Limb (tissue), 2 donors: ENCODE results near the gene PRDM5.

Experiments used
- DNase-seq, 2 donors: peaks; one replicate each; pipeline ENCODE4 v3.0.0-alpha.2; 2016; ENCODE audit errors: extremely low spot score in 2 of 2

Gene PRDM5

DNA sequence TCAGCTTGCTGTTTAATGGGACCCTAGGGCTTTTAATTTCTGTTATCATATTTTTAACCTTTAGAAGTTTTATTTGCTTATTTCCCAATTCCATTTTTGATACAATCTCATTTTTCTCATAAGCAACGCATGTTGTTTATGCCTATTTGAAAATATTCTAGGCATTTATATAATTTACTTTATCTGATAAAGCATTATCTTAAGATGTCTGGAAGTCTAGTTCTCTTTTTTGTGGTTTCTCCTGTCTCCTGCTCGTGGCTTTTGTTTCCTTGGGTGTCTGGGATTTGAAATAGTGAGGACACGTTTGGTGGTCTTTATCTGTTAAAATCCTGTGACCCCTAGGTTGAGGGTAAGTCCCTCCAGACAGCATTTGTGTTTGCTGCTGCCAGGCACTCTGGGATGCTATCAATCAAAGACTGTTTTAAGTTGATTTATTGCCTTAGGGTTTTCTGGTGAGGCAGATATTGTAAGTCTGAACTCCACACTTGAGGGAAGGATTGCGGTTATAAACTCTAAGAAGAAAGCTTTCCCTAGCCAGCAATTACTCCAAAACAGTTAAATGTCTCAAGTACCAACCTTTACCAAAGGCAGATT lies 208.0 kb downstream of the PRDM5 start:
- no peak for DNase-seq

DNA sequence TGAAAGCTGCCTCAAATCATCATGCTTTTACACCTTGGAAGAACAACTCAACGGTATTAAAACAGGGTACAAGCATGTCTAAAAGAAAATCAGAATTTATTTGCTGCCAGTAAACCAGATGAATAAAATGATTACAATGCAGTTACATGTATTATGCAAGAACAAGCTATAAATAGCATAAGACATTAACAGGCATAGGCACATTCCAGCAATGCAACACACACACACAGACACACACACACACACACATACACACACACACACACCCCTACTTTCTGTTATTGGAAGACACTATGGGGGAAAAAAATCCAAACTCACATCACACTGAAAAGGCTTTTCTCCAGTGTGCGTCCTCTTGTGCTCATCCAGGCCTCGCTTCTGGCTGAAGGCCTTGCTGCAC lies 212.5 kb downstream of the PRDM5 start:
- DNase-seq, result no peak

DNA sequence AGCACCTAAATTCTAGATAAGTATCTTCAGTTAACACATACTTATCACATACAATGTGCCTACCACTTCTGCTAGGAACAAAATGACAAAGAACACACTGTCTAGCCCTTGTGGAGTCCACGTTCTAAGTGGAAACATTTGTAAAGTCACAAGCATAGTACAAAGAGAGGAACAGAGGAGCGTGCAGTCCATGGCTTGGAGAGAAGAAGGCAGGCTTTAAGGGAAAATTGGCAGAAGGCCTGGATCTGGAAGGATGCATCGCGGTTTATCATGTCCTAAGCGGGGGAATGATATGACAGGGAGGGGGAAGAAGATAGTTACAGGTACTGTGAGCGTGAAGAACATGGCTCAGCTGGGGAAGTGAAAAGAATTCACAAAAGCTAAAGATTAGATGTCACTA lies 218.0 kb downstream of the PRDM5 start:
- DNase-seq, result no peak

DNA sequence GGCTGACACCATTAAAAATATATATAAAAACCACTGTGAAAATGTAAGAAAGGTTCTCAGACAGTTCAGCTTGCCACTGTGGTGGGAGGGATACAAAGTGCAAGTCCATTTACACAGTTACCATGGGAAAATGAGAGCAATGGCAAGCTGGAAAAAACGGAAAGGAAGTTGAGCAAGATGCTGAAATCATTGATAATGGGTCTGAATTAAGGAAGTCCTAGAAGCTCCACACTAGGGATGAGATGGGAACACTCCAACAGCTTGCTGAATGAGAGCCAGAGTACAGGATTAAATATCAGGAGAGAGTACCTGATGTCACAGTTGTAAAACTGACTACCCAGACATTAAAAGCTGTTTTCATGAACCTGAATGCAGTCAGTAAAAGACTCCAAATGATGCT lies 218.6 kb downstream of the PRDM5 start:
- no peak for DNase-seq

DNA sequence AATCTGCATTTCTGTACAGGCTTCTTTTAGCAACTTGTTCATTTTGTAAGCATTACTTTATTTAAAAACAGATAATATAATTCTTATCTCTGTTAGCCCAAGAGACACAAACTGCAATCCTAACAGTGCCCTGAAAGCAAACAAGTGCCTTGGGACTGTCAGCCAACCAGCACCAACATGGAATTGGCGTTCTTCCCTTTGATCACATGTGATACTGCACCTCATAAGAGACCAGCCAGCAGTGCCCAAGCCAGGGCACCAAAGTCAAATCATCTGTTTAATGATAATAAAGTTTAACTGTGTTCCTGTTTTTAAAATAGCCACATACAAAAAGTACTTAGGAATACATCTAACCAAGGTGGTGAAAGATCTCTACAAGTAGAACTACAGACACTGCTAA lies 223.2 kb downstream of the PRDM5 start:
- DNase-seq, result no peak

DNA sequence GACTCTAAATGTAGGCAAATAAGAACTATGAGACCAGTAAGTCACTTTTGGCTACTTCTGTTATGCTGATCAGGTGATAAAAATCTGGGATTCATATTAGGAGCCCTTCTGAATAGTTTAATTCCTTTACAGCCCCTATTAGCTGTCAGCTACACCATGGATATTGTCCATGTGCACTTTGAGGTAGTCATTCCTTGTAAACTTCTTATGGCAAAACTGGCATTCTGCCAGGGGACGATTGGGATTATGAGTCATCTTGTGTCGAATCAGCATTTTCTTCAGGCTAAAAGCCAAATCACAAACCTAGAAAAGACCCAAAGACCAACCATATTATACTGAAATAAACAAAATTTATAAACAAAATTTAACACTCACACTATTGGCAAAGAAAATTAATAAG lies 227.6 kb downstream of the PRDM5 start:
- no peak for DNase-seq

DNA sequence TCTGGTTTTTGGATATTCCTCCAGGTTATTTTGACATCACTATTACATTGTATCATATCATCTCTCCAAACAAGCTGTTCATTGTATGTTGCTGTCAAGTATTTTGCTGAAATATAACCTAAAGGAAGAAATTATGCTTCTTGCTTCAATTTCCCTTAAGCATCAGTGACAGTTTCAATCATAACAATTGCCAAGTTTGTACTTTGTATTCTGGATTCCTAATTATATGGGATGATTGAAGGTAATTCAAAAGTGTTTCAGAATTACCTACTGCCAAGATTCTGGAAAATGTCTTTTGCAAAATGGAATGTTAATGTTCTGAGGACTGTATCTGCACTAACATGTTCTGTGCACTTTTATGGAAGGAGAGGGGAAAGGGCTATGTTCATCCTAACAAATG lies 228.7 kb downstream of the PRDM5 start:
- DNase-seq, result no peak

DNA sequence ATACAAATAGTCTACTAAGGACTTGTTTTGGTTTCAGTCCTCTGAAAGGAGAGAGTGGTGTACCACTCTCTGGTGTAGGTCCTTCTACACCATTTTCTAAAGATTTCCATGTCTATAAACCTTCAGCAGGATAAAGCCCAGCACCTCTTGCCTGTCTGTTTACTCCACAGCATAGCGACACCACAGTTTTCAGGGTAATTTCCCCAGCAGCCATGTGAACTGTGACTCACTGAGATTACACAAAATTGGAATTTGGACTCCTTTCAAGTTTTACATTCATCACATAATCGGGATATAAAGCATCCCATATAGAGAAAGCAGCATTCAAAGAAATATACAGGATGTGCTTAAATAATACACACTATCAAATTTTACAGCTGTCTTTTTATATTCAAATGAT lies 229.6 kb downstream of the PRDM5 start:
- DNase-seq, result no peak

DNA sequence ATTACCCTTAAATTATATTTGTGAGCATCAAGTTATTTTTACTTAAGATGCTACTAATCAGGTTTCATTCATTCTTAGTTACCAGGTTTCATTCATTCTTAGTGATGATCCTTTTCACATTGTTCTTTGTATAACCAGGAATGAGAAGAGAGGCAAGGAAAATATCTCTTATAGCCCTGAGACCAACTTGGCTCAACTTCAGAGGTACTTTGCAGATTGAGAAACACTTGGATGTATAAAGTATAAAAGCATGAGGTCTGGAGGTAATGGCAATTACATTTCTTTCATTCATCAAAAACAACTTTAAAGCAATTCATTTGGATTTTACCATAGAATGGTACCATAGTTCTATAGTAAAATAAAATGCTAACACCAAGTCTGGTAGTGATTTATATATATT lies 231.0 kb downstream of the PRDM5 start:
- DNase-seq, result no peak

DNA sequence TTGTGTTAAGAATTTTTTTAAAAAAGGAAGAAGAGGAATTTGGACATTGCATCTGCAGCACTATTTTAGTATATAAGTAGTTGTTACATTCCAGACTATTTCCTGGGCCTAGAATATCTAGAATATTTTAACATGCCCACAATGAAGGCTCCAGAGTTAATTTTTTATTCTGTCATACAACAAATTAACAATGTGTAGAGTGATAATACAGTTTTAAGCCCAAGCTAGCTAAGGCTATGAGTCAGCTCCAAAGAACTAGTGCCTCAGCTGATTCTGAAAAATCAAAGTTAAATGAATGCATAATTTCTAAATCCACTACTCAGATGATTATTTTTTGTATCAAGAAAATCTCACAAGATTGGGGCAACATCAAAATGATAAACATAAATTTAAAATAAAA lies 231.4 kb downstream of the PRDM5 start:
- DNase-seq, result no peak

DNA sequence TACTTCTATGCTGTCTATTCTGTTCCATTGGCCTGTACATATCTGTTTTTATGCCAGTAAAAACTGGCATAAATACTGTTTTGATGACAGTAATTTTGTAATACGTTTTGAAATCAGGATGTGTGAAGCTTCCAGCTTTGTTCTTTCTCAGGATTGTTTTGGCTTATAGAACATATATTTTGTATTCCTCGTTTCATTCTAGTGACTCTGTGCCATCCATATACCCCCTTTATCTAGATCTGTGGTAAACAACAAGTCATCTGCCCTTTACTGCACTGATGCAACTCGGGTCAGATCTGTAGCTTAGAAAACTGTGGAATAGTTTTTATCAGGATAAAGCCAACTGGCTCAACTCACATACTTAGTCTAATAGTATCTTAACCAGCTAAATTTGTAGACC lies 233.7 kb downstream of the PRDM5 start:
- no peak for DNase-seq

DNA sequence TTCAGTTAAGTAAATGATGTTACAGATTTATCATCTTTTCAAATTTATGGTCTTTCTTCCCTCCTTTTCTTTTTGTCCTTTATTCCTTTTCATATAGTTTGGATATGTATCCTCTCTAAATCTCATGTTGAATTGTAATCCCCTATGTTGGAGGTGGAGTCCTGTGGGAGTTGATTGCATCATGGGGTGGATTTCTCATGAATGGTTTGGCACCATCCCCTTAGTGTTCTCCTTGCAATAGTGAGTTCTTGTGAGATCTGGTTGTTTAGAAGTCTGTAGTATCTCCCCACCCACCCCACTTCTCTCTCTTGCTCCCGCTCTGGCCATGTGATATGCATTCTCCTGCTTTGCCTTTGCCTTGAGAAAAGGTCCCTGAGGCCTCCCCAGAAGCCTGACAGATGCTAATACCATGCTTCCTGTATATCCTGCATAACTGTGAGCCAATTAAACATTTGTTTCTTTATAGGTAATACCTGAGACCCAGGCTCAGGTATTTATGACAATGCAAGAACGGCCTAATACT lies 236.7 kb downstream of the PRDM5 start:
- no peak for DNase-seq

DNA sequence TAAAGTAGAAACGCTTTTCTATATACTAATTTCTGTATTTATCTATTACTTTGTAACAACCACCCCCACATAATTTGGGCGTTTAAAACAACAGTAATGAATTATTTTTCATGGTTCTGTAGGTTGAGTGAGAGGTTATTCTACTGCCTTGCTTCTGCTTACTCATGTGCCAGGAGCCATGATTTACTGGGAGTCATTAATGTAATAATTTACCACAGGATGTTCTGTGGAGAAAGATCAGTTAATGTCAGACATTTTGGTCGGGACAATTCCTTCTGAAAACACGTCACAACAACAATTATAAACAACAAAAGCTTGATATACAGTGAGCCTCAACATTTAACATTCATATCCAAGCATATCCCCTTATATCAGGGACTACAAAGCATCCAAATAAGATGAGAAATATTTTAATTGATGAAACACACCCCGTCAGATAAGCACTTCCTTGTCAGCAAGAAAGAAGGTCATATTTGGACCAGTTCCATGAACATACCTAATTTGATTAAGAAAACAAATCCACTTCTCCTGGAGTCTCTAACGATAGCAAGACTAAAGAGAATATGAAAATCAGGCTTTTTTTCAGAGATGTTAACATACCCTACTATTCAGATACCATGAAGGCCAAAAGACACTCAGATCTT lies 238.5 kb downstream of the PRDM5 start:
- DNase-seq, result no peak

DNA sequence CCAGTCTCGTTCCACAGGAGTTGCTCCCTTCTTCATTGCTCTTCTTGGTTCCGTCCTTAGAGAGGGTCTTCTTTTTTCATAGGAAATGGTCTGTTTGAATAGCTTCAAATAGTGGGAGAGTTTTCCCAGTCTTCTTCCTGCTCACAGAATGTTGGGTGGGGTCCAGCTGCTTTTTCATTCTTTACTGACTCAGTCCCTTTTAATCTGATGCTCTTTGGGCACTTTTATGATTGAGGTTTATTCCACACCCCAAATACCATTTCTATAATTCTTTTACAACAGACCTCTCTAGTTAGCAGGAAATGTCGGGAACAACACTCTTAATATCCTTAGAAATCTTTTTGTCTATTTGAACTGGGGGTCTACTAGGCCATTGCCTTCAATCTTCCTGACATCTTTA lies 239.5 kb downstream of the PRDM5 start:
- DNase-seq, result no peak

DNA sequence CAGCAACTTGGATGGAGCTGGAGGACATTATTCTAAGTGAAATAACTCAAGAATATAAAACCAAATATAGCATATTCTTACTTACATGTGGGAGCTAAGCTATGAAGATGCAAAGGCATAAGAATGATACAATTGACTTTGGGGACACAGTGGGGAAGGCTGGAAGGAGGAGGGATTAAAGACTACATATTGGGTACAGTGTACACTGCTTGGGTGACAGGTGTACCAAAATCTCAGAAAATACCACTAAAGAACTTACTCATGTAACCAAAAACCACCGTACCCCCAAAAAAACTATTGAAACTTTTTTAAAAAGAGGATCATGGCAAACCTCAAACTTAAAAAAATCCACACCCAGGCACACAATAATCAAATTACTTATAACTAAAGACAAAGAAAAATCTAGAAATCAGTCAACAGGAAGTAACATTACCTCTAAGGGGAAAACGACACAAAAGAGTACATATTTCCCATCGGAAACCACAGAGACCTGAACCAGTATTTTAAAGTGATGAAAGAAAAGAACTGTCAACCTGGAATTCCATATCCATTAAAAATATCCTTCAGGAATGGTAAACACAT lies 241.8 kb downstream of the PRDM5 start:
- no peak for DNase-seq

DNA sequence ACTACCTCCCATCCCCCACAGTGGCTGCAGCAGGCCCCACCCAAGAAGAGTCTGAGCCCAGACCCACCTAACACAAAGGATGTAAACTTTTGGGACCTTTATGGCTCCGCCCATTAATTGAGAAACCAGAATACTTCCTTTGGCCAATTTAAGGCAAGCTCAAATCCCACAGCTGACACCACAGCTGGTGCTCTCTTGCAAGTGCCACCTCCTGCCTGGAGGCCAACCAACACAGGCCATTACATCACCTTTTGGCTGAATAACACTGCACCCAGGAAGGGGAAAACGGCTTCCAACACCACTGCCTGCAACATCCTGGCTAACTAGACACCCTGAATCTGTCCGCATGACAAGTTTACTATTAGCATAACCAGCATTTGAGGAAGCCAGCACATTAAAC lies 248.8 kb downstream of the PRDM5 start:
- DNase-seq, result no peak

DNA sequence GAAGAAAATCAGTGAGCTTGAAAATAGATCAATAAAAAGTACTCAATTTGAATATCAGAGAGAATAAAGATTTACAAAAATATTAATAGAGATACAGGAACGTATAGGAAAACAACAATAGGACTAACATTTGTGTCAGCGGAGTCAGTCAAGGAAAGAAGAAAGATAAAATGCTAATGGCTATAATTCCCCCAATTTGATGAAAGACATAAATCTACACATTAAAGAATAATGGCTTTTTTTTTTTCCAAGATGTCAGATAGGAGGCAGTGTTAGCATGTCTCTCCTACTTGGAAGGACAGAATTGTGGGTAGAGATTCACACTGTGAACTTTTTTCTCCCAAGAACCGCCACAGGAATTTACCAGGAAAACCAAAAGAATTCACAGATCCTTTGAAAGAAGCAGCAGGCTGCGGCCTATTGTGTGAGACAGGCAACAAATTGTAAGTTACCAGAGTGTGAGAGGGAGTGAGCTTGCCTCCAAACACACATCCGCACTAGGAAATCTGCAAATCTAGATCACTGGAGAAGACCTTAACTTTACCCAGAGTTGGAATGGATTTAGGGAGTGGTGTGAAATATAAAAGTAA lies 249.9 kb downstream of the PRDM5 start:
- DNase-seq, result no peak

DNA sequence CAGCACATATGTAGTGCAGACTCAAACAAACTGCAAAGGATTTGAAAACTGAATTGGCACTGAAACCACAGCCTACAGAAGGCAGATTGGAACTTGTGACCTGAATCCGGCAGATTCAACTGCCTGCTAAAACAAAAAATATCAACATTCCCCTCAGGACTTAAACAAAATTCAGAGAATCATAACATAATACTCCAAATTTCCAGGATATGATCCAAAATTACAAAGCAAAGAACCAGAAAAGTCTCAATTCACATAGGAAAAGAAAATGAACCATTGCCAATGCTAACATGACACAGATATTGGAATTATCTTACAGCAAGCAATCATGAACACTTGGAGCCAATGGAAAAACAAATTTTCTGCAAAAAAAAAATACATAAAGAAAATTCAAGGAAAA lies 250.4 kb downstream of the PRDM5 start:
- no peak for DNase-seq

DNA sequence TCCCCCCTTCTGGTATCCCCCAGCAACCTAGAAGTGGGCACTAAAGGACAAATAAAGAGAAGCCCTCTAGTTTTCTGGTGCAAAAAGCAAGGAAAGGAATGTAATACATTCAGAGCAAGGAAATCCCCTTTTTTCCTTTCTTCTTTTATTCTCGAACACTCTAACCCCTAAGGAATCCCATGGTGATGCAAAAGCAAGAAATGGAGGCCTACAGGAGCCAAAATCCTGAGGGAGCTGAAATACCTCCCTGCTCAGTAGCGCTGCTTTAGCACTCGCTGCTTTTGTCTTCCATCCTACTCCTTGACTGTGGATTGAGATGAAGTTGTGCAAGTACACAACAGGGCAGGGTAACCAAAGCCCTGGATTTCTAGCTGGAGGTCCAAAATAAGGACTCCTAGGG lies 251.0 kb downstream of the PRDM5 start:
- DNase-seq, result no peak

DNA sequence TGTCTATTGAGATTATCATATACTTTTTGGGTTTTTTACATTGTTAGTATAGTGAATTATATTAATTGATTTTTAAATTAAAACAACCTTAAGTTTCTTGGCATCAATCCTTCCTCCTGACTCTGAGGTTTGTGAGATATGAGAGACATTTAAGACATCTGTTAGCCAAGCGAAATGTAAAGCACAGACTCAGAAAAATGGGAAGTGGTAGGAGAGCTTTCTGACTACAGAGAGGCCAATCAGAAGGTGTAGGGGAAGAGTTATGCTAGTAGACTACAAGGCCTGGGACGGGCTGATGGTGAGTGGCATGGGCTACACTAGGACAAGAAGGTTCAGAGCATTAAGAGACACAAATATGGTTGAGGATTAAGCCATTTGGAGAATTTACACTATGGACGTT lies 255.4 kb downstream of the PRDM5 start:
- DNase-seq, result no peak

DNA sequence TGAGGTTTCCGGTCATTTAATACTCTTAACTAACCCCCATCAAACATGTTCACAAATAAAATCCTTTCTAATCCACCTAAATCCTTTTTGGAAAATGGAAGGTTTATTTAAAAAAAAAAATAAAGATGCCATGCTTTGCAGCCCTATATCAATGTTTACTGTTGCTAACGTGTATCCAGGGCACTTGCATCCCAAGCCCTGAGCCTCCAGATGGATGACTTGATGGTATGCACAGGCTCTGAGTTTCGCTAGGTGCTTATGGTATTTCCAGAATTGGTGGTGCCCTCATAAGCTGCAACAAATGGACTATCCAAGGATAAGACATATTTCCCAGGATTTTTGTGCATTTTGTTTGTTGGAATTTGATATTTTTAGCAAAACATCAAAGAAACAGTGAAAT lies 257.7 kb downstream of the PRDM5 start:
- no peak for DNase-seq

DNA sequence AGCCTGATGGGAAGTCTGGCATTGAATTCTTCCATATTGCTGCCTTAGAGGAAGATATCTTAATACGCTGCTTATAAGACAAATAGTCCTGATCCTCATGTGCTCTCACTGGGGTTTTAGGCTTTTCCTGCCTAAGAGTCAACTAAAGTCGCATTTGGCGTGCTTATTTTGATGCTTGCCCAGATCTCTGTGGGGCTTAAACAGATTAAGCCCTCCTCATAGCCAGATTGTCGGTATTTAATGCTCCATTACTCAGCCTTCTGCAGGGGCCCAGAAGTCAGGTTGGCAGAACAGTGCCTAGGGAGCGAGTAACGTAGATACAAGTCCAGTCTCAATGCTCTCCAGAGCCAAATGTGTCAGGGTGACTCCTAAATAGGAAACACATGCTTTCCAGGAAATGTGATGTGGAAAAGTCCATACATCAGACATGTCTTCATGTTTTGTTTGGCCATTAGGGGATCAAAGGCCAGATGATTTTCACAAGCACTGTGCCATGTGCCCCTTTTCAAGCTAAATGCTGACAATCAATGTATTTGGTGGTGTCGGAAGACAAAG lies 262.8 kb downstream of the PRDM5 start:
- DNase-seq, result no peak

DNA sequence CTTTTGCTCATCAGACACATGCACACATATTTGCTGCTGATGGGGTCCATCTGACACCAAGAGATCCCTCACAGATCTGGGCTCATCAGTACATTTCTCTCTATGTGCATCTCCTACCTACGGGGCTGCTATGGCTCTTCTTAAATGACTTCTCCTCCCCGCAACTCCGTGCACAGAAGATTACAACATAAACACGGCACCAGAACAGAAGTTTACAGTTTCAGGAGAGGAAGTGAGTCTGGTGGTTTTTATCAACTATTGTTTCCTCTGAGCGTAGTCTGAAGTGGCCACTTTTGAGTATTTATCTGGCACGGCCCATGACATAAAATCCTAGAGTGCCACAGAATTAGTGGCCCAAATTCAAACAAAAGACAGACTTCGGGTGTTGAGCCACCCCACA lies 263.8 kb downstream of the PRDM5 start:
- no peak for DNase-seq
